Thymus (tissue), 14 donors: ENCODE data around the gene RXFP2. TPM values are rescaled to one million over a fixed set of nuclear protein-coding genes. Genes with fewer than 3 reads are reported as not detected.

ENCODE experiments used
- DNase-seq, 9 donors: peaks; one replicate each; pipeline ENCODE4 v3.0.0-alpha.2; 2013; ENCODE audit warnings: low spot score in 9 of 9, low read depth in 6 of 9, missing footprints in 1 of 9
- H3K27ac ChIP-seq, 2 donors: one replicate each; pipeline ENCODE4 v1.5.1; 2013; ENCODE audit warnings: control low read depth in 1 of 2, low read depth in 1 of 2, low read length in 1 of 2, mild to moderate bottlenecking in 1 of 2, moderate library complexity in 1 of 2
- H3K27me3 ChIP-seq, 2 donors: one replicate each; pipeline ENCODE4 v1.5.1; 2013; ENCODE audit warnings: low read length in 1 of 2; ENCODE audit not compliant: control insufficient read depth in 2 of 2, insufficient read depth in 1 of 2
- H3K36me3 ChIP-seq, 2 donors: one replicate each; pipeline ENCODE4 v1.5.1; 2013; ENCODE audit warnings: low read length in 1 of 2, mild to moderate bottlenecking in 1 of 2, moderate library complexity in 1 of 2; ENCODE audit not compliant: control insufficient read depth in 2 of 2, insufficient read depth in 2 of 2
- H3K4me1 ChIP-seq, 2 donors: one replicate each; pipeline ENCODE4 v1.5.1; 2013; ENCODE audit warnings: low read length in 2 of 2; ENCODE audit not compliant: control insufficient read depth in 2 of 2, insufficient read depth in 2 of 2
- H3K4me3 ChIP-seq, 2 donors: one replicate each; pipeline ENCODE4 v1.5.1; 2013; ENCODE audit warnings: low read length in 2 of 2, control low read depth in 1 of 2, mild to moderate bottlenecking in 1 of 2
- H3K9me3 ChIP-seq, 2 donors: one replicate each; pipeline ENCODE4 v1.5.1; 2013; ENCODE audit warnings: low read length in 1 of 2, mild to moderate bottlenecking in 1 of 2; ENCODE audit not compliant: control insufficient read depth in 2 of 2, insufficient read depth in 1 of 2
- WGBS: extraction: QIAGEN DNeasy Blood & Tissue Kit; methylation state at CpG from one replicate; pipeline ENCODE4 v1.1.7; 2013; 5-methylcytosine and 5-hydroxymethylcytosine counted together
- long read RNA-seq, 10 donors: transcript quantifications; one replicate each; lab custom pipeline, GENCODE V29; 2026
- polyA plus RNA-seq: library from polyadenylated mRNA; stranded (reverse); fragments of 200-250 nt; gene quantifications from one replicate; pipeline ENCODE4 v1.2.3, GENCODE V29; 2013
- total RNA-seq: library from RNA; stranded (reverse); fragments of 120-200 nt; gene quantifications from one replicate; pipeline ENCODE4 v1.2.4, GENCODE V29; 2013
- donor health status: healthy.

Gene RXFP2
- total RNA-seq = not detected
- not detected for polyA plus RNA-seq
- long read RNA-seq, donor 1 = 0 reads
- long read RNA-seq, donor 2 = 0 reads
- long read RNA-seq, donor 3 = 0 reads
- long read RNA-seq, donor 4 = 0 reads
- long read RNA-seq, donor 5 = 0 reads
- long read RNA-seq, donor 6 = 0 reads
- long read RNA-seq, donor 7 = 0 reads
- long read RNA-seq, donor 8 = 0 reads
- long read RNA-seq, donor 9 = 0 reads
- long read RNA-seq, donor 10 = 0 reads

GRCh38 chr13:31739226-31739625, at the start of gene RXFP2:
TSS of gene RXFP2 (plus strand) at chr13:31739526. CDS start at chr13:31739613, 87 bp downstream.
- Histone ChIP-seq H3K36me3 (no peaks in the 10 kb centered on the region), H3K4me1 (no peaks in the 10 kb centered on the region), H3K27me3 (no peaks in the 10 kb centered on the region), H3K27ac (no peak within 1 kb of the TSS), H3K4me3 (no peak within 1 kb of the TSS), H3K9me3 (no peaks in the 10 kb centered on the region)
- DNase-seq = no peak
- WGBS = 90% methylated on average over 2 of the region's 2 CpGs

- WGBS = 0% methylated on average over 1 of the region's 1 CpG
- Histone ChIP-seq H3K9me3 (peaks cover 0 to 4% of the 10 kb centered on the region in 2 donors), H3K36me3 (no peaks in the 10 kb centered on the region), H3K4me3 (no peak overlapping the region), H3K4me1 (no peaks in the 10 kb centered on the region), H3K27me3 (no peaks in the 10 kb centered on the region), H3K27ac (no peak overlapping the region)
- no peak for DNase-seq
Measured at GRCh38 chr13:31697290-31697689, 42.0 kb upstream of the RXFP2 start.

- H3K4me3 ChIP-seq = no peak overlapping the region
- no peaks in the 10 kb centered on the region for H3K36me3 ChIP-seq
- no peak for DNase-seq
- 64% methylated on average over 3 of the region's 3 CpGs for WGBS
- H3K27ac ChIP-seq = no peak overlapping the region
- no peaks in the 10 kb centered on the region for H3K27me3 ChIP-seq
- no peaks in the 10 kb centered on the region for H3K4me1 ChIP-seq
- peaks cover 0 to 4% of the 10 kb centered on the region in 2 donors for H3K9me3 ChIP-seq
Measured at GRCh38 chr13:31699650-31700049, 39.7 kb upstream of the RXFP2 start.

- WGBS = 94% methylated on average over 3 of the region's 3 CpGs
- H3K27me3 ChIP-seq = no peaks in the 10 kb centered on the region
- no peak for DNase-seq
- no peaks in the 10 kb centered on the region for H3K4me1 ChIP-seq
- no peak overlapping the region for H3K4me3 ChIP-seq
- H3K9me3 ChIP-seq = no peaks in the 10 kb centered on the region
- no peak overlapping the region for H3K27ac ChIP-seq
- no peaks in the 10 kb centered on the region for H3K36me3 ChIP-seq
Measured at GRCh38 chr13:31703780-31704179, 35.5 kb upstream of the RXFP2 start.

GRCh38 chr13:31706105-31706504, 33.2 kb upstream of the RXFP2 start:
- no peak overlapping the region for H3K4me3 ChIP-seq
- no peaks in the 10 kb centered on the region for H3K4me1 ChIP-seq
- 86% methylated on average over 1 of the region's 1 CpG for WGBS
- H3K27ac ChIP-seq = no peak overlapping the region
- no peak for DNase-seq
- no peaks in the 10 kb centered on the region for H3K9me3 ChIP-seq
- no peaks in the 10 kb centered on the region for H3K27me3 ChIP-seq
- H3K36me3 ChIP-seq = no peaks in the 10 kb centered on the region

- Histone ChIP-seq H3K9me3 (no peaks in the 10 kb centered on the region), H3K27me3 (no peaks in the 10 kb centered on the region), H3K4me1 (no peaks in the 10 kb centered on the region), H3K36me3 (no peaks in the 10 kb centered on the region), H3K4me3 (no peak overlapping the region), H3K27ac (no peak overlapping the region)
- no peak for DNase-seq
Measured at GRCh38 chr13:31717583-31717982, 21.7 kb upstream of the RXFP2 start.

GRCh38 chr13:31719214-31719613, 20.1 kb upstream of the RXFP2 start:
- H3K9me3 ChIP-seq = no peaks in the 10 kb centered on the region
- no peaks in the 10 kb centered on the region for H3K4me1 ChIP-seq
- no peaks in the 10 kb centered on the region for H3K36me3 ChIP-seq
- H3K27ac ChIP-seq = no peak overlapping the region
- no peaks in the 10 kb centered on the region for H3K27me3 ChIP-seq
- DNase-seq = no peak
- WGBS = 78% methylated on average over 3 of the region's 3 CpGs
- no peak overlapping the region for H3K4me3 ChIP-seq

GRCh38 chr13:31722673-31723072, 16.7 kb upstream of the RXFP2 start:
- Histone ChIP-seq H3K4me3 (no peak overlapping the region), H3K9me3 (no peaks in the 10 kb centered on the region), H3K27ac (no peak overlapping the region), H3K4me1 (no peaks in the 10 kb centered on the region), H3K27me3 (no peaks in the 10 kb centered on the region), H3K36me3 (no peaks in the 10 kb centered on the region)
- DNase-seq = no peak
- 85% methylated on average over 5 of the region's 5 CpGs for WGBS

GRCh38 chr13:31725841-31726240, 13.5 kb upstream of the RXFP2 start:
- Histone ChIP-seq H3K9me3 (no peaks in the 10 kb centered on the region), H3K36me3 (no peaks in the 10 kb centered on the region), H3K4me1 (no peaks in the 10 kb centered on the region), H3K4me3 (no peak overlapping the region), H3K27ac (no peak overlapping the region), H3K27me3 (no peaks in the 10 kb centered on the region)
- 96% methylated on average over 5 of the region's 5 CpGs for WGBS
- DNase-seq = no peak

- H3K27ac ChIP-seq = no peak overlapping the region
- no peaks in the 10 kb centered on the region for H3K36me3 ChIP-seq
- H3K4me1 ChIP-seq = no peaks in the 10 kb centered on the region
- H3K4me3 ChIP-seq = no peak overlapping the region
- H3K9me3 ChIP-seq = no peaks in the 10 kb centered on the region
- no peak for DNase-seq
- no peaks in the 10 kb centered on the region for H3K27me3 ChIP-seq
- WGBS = 11% methylated on average over 6 of the region's 6 CpGs
Measured at GRCh38 chr13:31731921-31732320, 7.4 kb upstream of the RXFP2 start.
